Liver (tissue), 9 donors: Measurements from ENCODE around the gene NAA16. TPM values are rescaled to one million over a fixed set of nuclear protein-coding genes. Genes with fewer than 3 reads are reported as not detected.

Experiments used
- DNase-seq: peaks from one replicate; pipeline ENCODE4 v3.0.0-alpha.2; 2017; ENCODE audit warnings: low spot score
- H3K27ac ChIP-seq, 2 donors: one replicate each; pipeline ENCODE4 v1.7.0; 2013; ENCODE audit warnings: inconsistent platforms in 2 of 2, low read length in 2 of 2, control low read depth in 1 of 2, low read depth in 1 of 2, mild to moderate bottlenecking in 1 of 2
- H3K27me3 ChIP-seq, 4 donors: one replicate each; pipeline versions ENCODE4 v1.6.1 to v1.7.0; 2013; ENCODE audit warnings: low read length in 3 of 4, inconsistent platforms in 1 of 4, mild to moderate bottlenecking in 1 of 4, moderate library complexity in 1 of 4; ENCODE audit not compliant: control insufficient read depth in 4 of 4, insufficient read depth in 4 of 4
- H3K36me3 ChIP-seq, 4 donors: one replicate each; pipeline versions ENCODE4 v1.6.1 to v1.7.0; 2013; ENCODE audit warnings: low read length in 3 of 4, mild to moderate bottlenecking in 3 of 4, low read depth in 1 of 4, moderate library complexity in 1 of 4; ENCODE audit not compliant: control insufficient read depth in 4 of 4, insufficient read depth in 3 of 4
- H3K4me1 ChIP-seq, 4 donors: one replicate each; pipeline versions ENCODE4 v1.6.1 to v1.7.0; 2013; ENCODE audit warnings: low read length in 3 of 4, mild to moderate bottlenecking in 3 of 4, moderate library complexity in 1 of 4; ENCODE audit not compliant: control insufficient read depth in 4 of 4, insufficient read depth in 4 of 4
- H3K4me3 ChIP-seq, 3 donors: one replicate each; pipeline versions ENCODE4 v1.6.1 to v1.7.0; 2013; ENCODE audit warnings: low read length in 3 of 3, control low read depth in 1 of 3, low read depth in 1 of 3, mild to moderate bottlenecking in 1 of 3
- H3K9ac ChIP-seq, 2 donors: one replicate each; pipeline ENCODE4 v1.7.0; 2013; ENCODE audit warnings: low read length in 2 of 2, mild to moderate bottlenecking in 2 of 2, moderate library complexity in 2 of 2, control low read depth in 1 of 2, low read depth in 1 of 2
- H3K9me3 ChIP-seq, 4 donors: one replicate each; pipeline versions ENCODE4 v1.6.1 to v1.7.0; 2013; ENCODE audit warnings: low read length in 3 of 4; ENCODE audit not compliant: control insufficient read depth in 4 of 4
- ATF3 ChIP-seq: IDR thresholded peaks from 2 replicates; pipeline ENCODE4 v1.6.1; 2016; ENCODE audit warnings: antibody characterized with exemption
- CTCF ChIP-seq: fragments of 150-350 bp; IDR thresholded peaks from 2 replicates; pipeline ENCODE4 v1.5.1; 2017; ENCODE audit warnings: improper control_type of control experiment, low read depth, low read length; ENCODE audit not compliant: missing input control
- EGR1 ChIP-seq, 2 donors: IDR thresholded peaks; 2 replicates each; pipeline ENCODE4 v1.6.1; 2016 to 2018; ENCODE audit warnings: antibody characterized with exemption in 2 of 2, low read depth in 2 of 2
- FOXA1 ChIP-seq: IDR thresholded peaks from 2 replicates; pipeline ENCODE4 v1.6.1; 2016; ENCODE audit warnings: antibody characterized with exemption
- FOXA2 ChIP-seq: IDR thresholded peaks from 2 replicates; pipeline ENCODE4 v1.6.1; 2016; ENCODE audit warnings: antibody characterized with exemption
- GABPA ChIP-seq, 2 donors: IDR thresholded peaks in 1 of 2; conservative IDR thresholded peaks in 1 of 2; 2 replicates each; pipeline ENCODE4 v1.6.1; 2016; ENCODE audit warnings: antibody characterized with exemption in 2 of 2, mild to moderate bottlenecking in 1 of 2, moderate library complexity in 1 of 2
- HNF4A ChIP-seq, 2 donors: conservative IDR thresholded peaks; 2 replicates each; pipeline ENCODE4 v1.6.1; 2016; ENCODE audit warnings: antibody characterized with exemption in 2 of 2, mild to moderate bottlenecking in 2 of 2
- HNF4G ChIP-seq: IDR thresholded peaks from 2 replicates; pipeline ENCODE4 v1.6.1; 2016; ENCODE audit warnings: antibody characterized with exemption
- JUND ChIP-seq, 2 donors: IDR thresholded peaks; 2 replicates each; pipeline ENCODE4 v1.6.1; 2016; ENCODE audit warnings: antibody characterized with exemption in 2 of 2
- MAX ChIP-seq: IDR thresholded peaks from 2 replicates; pipeline ENCODE4 v1.6.1; 2016; ENCODE audit warnings: antibody characterized with exemption
- NR2F2 ChIP-seq: IDR thresholded peaks from 2 replicates; pipeline ENCODE4 v1.6.1; 2016; ENCODE audit warnings: antibody characterized with exemption
- RAD21 ChIP-seq, 2 donors: IDR thresholded peaks; 2 replicates each; pipeline ENCODE4 v1.6.1; 2016; ENCODE audit warnings: antibody characterized with exemption in 2 of 2, mild to moderate bottlenecking in 2 of 2
- REST ChIP-seq: IDR thresholded peaks from 2 replicates; pipeline ENCODE4 v1.6.1; 2016; ENCODE audit warnings: antibody characterized with exemption, mild to moderate bottlenecking
- RXRA ChIP-seq, 2 donors: IDR thresholded peaks; 2 replicates each; pipeline ENCODE4 v1.6.1; 2017 to 2018; ENCODE audit warnings: antibody characterized with exemption in 2 of 2, mild to moderate bottlenecking in 1 of 2
- SP1 ChIP-seq: IDR thresholded peaks from 2 replicates; pipeline ENCODE4 v1.6.1; 2018; ENCODE audit warnings: antibody characterized with exemption, mild to moderate bottlenecking
- TAF1 ChIP-seq: conservative IDR thresholded peaks from 2 replicates; pipeline ENCODE4 v1.6.1; 2016; ENCODE audit warnings: antibody characterized with exemption, mild to moderate bottlenecking
- YY1 ChIP-seq: IDR thresholded peaks from 2 replicates; pipeline ENCODE4 v1.6.1; 2016; ENCODE audit warnings: antibody characterized with exemption, mild to moderate bottlenecking
- ZBTB33 ChIP-seq: IDR thresholded peaks from 2 replicates; pipeline ENCODE4 v1.6.1; 2016; ENCODE audit warnings: antibody characterized with exemption
- WGBS: extraction: QIAGEN DNeasy Blood & Tissue Kit; methylation state at CpG from one replicate; pipeline ENCODE4 v1.1.7; 2013; 5-methylcytosine and 5-hydroxymethylcytosine counted together
- polyA plus RNA-seq, 2 donors: library from polyadenylated mRNA; stranded (reverse) in 1 of 2; unstranded in 1 of 2; fragments of 200-250 nt in 1 of 2; fragments of >200 nt in 1 of 2; fragmentation: Nextera tagmentation in 1 of 2; extraction: Ambion mirVana in 1 of 2; gene quantifications; one replicate each; pipeline versions ENCODE4 v1.2.1 to v1.2.3, GENCODE V29; 2013 to 2015
- total RNA-seq, 2 donors: library from RNA; depleted of rRNA; stranded (reverse); fragments of >200 nt; gene quantifications; one replicate each; pipeline ENCODE4 v1.2.3, GENCODE V29; 2014
- donor health status: healthy.
- donor health status: healthy.
- donor health status: healthy.
- donor health status: healthy.
- donor health status: healthy.

NAA16 gene
- total and polyA plus RNA-seq, 4 donors = 2.6 to 11.5 (median 9.2) TPM

GRCh38 chr13:41365631-41366030 is 54.6 kb downstream of the NAA16 start:
- Histone ChIP-seq H3K27ac (no peak overlapping the region), H3K4me1 (no peaks in the 10 kb centered on the region), H3K36me3 (peaks cover 7 to 42% (median 31%) of the 10 kb centered on the region in 4 donors), H3K9ac (no peak overlapping the region), H3K4me3 (no peak overlapping the region), H3K9me3 (peaks cover 0 to 2% (median 0%) of the 10 kb centered on the region in 4 donors), H3K27me3 (no peaks in the 10 kb centered on the region)
- no peak for DNase-seq
- TF ChIP-seq JUND (IDR thresholded peaks at IDR 0.05) = no peak
- WGBS = 98% methylated on average over 2 of the region's 2 CpGs

GRCh38 chr13:41370736-41371135 is 59.7 kb downstream of the NAA16 start:
- H3K9me3 ChIP-seq = peaks cover 0 to 2% (median 0%) of the 10 kb centered on the region in 4 donors
- no peaks in the 10 kb centered on the region for H3K27me3 ChIP-seq
- 89% methylated on average over 2 of the region's 2 CpGs for WGBS
- no peaks in the 10 kb centered on the region for H3K4me1 ChIP-seq
- H3K27ac ChIP-seq = no peak overlapping the region
- TF ChIP-seq TAF1 (no peak), GABPA (IDR thresholded peaks at IDR 0.05 in 1 of 2, conservative IDR thresholded peaks at IDR 0.05 in 1 of 2) (no peak), NR2F2 (no peak), ATF3 (no peak), HNF4G (no peak), RXRA (IDR thresholded peaks at IDR 0.05) (no peak), CTCF (no peak), RAD21 (IDR thresholded peaks at IDR 0.05) (no peak), SP1 (no peak), YY1 (no peak), ZBTB33 (no peak), MAX (no peak), REST (no peak), FOXA2 (no peak), FOXA1 (no peak), EGR1 (IDR thresholded peaks at IDR 0.05; ENCODE audit: low read depth in 2 of 2) (no peak), JUND (IDR thresholded peaks at IDR 0.05) (no peak), HNF4A (conservative IDR thresholded peaks at IDR 0.05) (no peak)
- no peak overlapping the region for H3K4me3 ChIP-seq
- DNase-seq = no peak
- H3K9ac ChIP-seq = no peak overlapping the region
- peaks cover 5 to 42% (median 29%) of the 10 kb centered on the region in 4 donors for H3K36me3 ChIP-seq
